Vagina (tissue), 2 donors: ENCODE results near the gene ZNF729. TPM values are rescaled to one million over a fixed set of nuclear protein-coding genes. Genes with fewer than 3 reads are reported as not detected.

Experiments used
- DNase-seq, 2 donors: peaks; one replicate each; pipeline ENCODE4 v3.0.0-alpha.2; 2017; ENCODE audit errors: extremely low spot score in 2 of 2
- H3K27ac ChIP-seq: fragments of 200-600 bp; sonication (generic); one replicate; pipeline ENCODE4 v1.5.1; 2019
- H3K27me3 ChIP-seq: fragments of 200-600 bp; sonication (generic); one replicate; pipeline ENCODE4 v1.5.1; 2019
- H3K36me3 ChIP-seq, 2 donors: fragments of 200-600 bp; sonication (generic); one replicate each; pipeline ENCODE4 v1.5.1; 2017 to 2019
- H3K4me1 ChIP-seq: fragments of 200-600 bp; sonication (generic); one replicate; pipeline ENCODE4 v1.5.1; 2019
- H3K4me3 ChIP-seq, 2 donors: fragments of 200-600 bp; sonication (generic); 1 replicate in 1 of 2; 2 replicates in 1 of 2; pipeline ENCODE4 v1.5.1; 2016 to 2019
- H3K9me3 ChIP-seq: fragments of 200-600 bp; sonication (generic); one replicate; pipeline ENCODE4 v1.5.1; 2019
- POLR2A ChIP-seq, 2 donors: fragments of 450-650 bp; IDR thresholded peaks; one replicate each; pipeline ENCODE4 v1.6.1; 2017; ENCODE audit warnings: antibody characterized with exemption in 2 of 2, mild to moderate bottlenecking in 2 of 2, moderate library complexity in 2 of 2
- POLR2AphosphoS5 ChIP-seq, 2 donors: sonication (generic); formaldehyde crosslinking; IDR thresholded peaks; one replicate each; pipeline ENCODE4 v1.9.0; 2017; ENCODE audit warnings: antibody characterized with exemption in 2 of 2, mild to moderate bottlenecking in 2 of 2, low read depth in 1 of 2; ENCODE audit not compliant: insufficient read depth in 1 of 2
- intact Hi-C: fragments of 100-400 bp; cut with DNase I; formaldehyde crosslinking; loops from one replicate; pipeline ENCODE4 v1.15.1; 2023
- total RNA-seq: library from RNA; depleted of rRNA; stranded (reverse); fragments of >200 nt; gene quantifications from one replicate; pipeline ENCODE4 v1.2.3, GENCODE V29; 2016
- TF ChIP-seq, protein P1 (sequence below), 3 experiments: fragments of 450-650 bp in 2 of 3; fragments of 200-600 bp in 1 of 3; sonication (generic) in 1 of 3; IDR thresholded peaks; one replicate each; pipeline ENCODE4 v1.5.1; 2017 to 2019; ENCODE audit warnings: antibody characterized with exemption in 3 of 3, mild to moderate bottlenecking in 2 of 3, moderate library complexity in 2 of 3

Gene ZNF729
- total RNA-seq = not detected

DNA sequence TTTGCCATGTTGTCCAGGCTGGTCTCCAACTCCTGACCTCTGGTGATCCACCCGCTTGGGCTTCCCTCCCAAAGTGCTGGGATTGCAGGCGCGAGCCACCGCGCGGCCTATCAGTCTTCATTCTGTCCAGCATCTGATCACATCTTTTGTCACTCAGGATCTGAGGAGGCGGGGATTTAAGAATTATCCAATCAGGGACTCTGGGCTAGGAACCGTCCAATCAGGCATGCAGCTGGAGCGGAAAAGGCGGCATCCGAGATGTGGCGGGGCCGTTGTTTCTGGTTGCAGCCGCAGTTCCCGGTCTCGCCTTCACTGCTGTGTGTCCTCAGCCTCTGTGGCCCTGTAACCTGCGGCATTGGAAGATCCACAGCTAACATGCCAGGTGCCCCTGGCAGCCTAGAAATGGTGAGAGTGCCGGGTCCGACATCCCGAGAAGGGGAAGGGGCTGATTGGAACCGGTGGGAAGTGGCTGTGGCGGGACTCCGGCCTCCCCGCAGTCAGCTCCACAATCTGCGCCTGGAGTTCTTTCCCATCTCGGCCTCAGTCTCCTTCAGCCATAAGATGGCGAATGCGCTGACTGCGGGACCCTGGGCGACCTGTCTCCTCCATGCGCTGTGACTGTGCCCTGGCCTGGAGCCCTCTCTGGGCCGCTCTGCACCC, at the start of gene ZNF729:
ZNF729 (plus strand) TSS at position 291 of the 660 bp plus-strand sequence; CDS start at position 376, 85 bp downstream.
- intact Hi-C loops = no loop called here
- TF ChIP-seq POLR2AphosphoS5 (IDR thresholded peaks at IDR 0.05; ENCODE audit: insufficient read depth in 1 of 2, low read depth in 1 of 2) (no peak), POLR2A (IDR thresholded peaks at IDR 0.05) (no peak)
- TF ChIP-seq, protein P1, sequence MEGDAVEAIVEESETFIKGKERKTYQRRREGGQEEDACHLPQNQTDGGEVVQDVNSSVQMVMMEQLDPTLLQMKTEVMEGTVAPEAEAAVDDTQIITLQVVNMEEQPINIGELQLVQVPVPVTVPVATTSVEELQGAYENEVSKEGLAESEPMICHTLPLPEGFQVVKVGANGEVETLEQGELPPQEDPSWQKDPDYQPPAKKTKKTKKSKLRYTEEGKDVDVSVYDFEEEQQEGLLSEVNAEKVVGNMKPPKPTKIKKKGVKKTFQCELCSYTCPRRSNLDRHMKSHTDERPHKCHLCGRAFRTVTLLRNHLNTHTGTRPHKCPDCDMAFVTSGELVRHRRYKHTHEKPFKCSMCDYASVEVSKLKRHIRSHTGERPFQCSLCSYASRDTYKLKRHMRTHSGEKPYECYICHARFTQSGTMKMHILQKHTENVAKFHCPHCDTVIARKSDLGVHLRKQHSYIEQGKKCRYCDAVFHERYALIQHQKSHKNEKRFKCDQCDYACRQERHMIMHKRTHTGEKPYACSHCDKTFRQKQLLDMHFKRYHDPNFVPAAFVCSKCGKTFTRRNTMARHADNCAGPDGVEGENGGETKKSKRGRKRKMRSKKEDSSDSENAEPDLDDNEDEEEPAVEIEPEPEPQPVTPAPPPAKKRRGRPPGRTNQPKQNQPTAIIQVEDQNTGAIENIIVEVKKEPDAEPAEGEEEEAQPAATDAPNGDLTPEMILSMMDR (IDR thresholded peaks at IDR 0.05) = no peak
- H3K9me3 ChIP-seq = no peaks in the 10 kb centered on the region
- no peaks in the 10 kb centered on the region for H3K27me3 ChIP-seq
- H3K36me3 ChIP-seq = no peaks in the 10 kb centered on the region
- no peak for DNase-seq
- H3K4me1 ChIP-seq = no peaks in the 10 kb centered on the region
- no peak within 1 kb of the TSS for H3K27ac ChIP-seq
- H3K4me3 ChIP-seq = peak within 1 kb of the TSS in 1 of 2 donors; percentile 19

DNA sequence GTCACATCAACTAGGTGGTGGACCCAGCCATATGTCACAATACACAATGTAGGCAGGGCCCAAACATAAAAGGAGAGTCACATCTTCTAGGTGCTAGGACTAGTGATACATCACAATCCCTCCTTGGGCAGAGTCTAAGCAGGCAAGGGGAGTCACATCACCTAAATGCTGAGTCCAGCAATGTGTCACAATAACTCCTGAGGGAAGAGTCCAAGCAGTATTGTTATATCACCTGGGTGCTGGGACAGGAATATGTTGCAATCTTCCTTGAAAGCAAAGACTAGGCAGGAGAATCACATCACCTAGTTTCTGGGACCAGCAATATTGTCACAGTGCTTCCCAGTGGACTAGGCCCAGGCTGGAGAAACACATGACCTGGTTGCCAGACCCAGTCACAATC, 29.4 kb upstream of the ZNF729 start:
- intact Hi-C loops = no loop called here
- no peak for DNase-seq
- H3K27me3 ChIP-seq = no peaks in the 10 kb centered on the region
- no peak overlapping the region for H3K27ac ChIP-seq
- no peaks in the 10 kb centered on the region for H3K4me1 ChIP-seq
- H3K36me3 ChIP-seq = no peaks in the 10 kb centered on the region
- no peaks in the 10 kb centered on the region for H3K9me3 ChIP-seq
- TF ChIP-seq, protein P1 (IDR thresholded peaks at IDR 0.05) = no peak
- TF ChIP-seq POLR2A (IDR thresholded peaks at IDR 0.05) (no peak), POLR2AphosphoS5 (IDR thresholded peaks at IDR 0.05; ENCODE audit: insufficient read depth in 1 of 2, low read depth in 1 of 2) (no peak)
- H3K4me3 ChIP-seq = no peak overlapping the region

DNA sequence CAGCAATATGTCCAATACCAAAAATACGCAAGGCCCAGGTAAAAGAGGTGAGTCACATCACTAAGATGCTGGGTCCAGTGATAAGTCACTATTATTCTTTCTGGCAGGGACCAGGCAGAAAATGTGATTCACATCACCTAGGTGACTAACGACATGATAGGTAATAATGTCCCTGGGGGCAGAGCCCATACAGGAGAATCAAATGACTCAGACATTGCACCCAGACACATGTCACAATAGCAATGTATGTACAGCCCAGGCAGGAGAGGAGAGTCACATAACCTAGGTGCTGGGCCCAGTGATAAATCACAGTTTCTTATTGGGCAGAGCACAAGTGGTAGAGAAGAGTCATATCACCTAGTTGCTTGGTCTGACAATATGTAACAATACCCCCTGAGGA, 28.9 kb upstream of the ZNF729 start:
- intact Hi-C loops = no loop called here
- no peak for DNase-seq

DNA sequence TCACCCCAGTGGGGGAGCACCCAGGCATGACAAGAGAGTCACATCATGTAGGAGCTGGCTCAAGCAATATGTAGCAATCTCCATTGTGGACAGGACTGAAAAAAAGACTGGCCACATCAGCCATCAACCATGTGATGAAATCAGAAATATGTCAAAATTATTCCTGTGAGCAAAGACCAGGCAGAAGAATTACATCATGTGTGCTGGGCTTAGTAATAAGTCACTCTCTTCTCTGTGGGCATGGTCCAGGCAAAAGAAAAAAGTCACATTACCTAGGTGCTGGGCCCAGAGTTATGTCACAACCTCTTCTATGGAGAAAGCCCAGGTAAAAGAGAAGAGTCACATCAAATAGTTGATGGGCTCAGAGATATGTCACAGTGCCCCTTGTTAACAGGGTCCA, 28.3 kb upstream of the ZNF729 start:
- Histone ChIP-seq H3K4me3 (no peak overlapping the region), H3K36me3 (no peaks in the 10 kb centered on the region), H3K4me1 (no peaks in the 10 kb centered on the region), H3K27ac (no peak overlapping the region), H3K27me3 (no peaks in the 10 kb centered on the region), H3K9me3 (no peaks in the 10 kb centered on the region)
- DNase-seq = no peak
- TF ChIP-seq, protein P1 (IDR thresholded peaks at IDR 0.05) = no peak
- TF ChIP-seq POLR2A (IDR thresholded peaks at IDR 0.05) = no peak
- TF ChIP-seq POLR2AphosphoS5 (IDR thresholded peaks at IDR 0.05; ENCODE audit: insufficient read depth in 1 of 2, low read depth in 1 of 2) = no peak
- intact Hi-C loops = no loop called here

More for the DNA sequence above, 28.9 kb upstream of the ZNF729 start:
- Histone ChIP-seq H3K4me1 (no peaks in the 10 kb centered on the region), H3K9me3 (no peaks in the 10 kb centered on the region), H3K27ac (no peak overlapping the region), H3K36me3 (no peaks in the 10 kb centered on the region), H3K27me3 (no peaks in the 10 kb centered on the region), H3K4me3 (no peak overlapping the region)
- TF ChIP-seq, protein P1 (IDR thresholded peaks at IDR 0.05) = no peak
- TF ChIP-seq POLR2A (IDR thresholded peaks at IDR 0.05) (no peak), POLR2AphosphoS5 (IDR thresholded peaks at IDR 0.05; ENCODE audit: insufficient read depth in 1 of 2, low read depth in 1 of 2) (no peak)

DNA sequence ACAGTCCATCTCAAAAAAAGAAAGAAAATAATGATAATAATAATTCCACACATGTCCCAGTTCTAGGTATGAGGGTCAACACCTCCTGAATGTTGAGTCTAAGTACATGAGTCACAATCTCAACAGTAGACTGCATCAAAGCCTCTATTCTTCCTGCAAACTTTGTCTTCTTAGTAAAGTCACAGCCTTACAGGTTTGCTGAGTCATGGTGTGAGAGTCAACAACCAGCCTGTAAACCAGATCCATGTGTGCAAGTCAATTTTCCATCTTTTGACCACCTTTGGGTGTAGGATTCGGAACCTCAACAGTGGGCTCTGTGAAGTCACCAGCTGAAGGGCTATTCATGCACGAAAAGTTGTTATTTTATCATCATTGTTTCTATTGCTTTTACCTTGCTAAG, 25.7 kb upstream of the ZNF729 start:
- Histone ChIP-seq H3K27me3 (no peaks in the 10 kb centered on the region), H3K36me3 (no peaks in the 10 kb centered on the region), H3K4me1 (no peaks in the 10 kb centered on the region), H3K27ac (no peak overlapping the region), H3K4me3 (no peak overlapping the region), H3K9me3 (no peaks in the 10 kb centered on the region)
- no peak for DNase-seq
- TF ChIP-seq, protein P1 (IDR thresholded peaks at IDR 0.05) = no peak
- TF ChIP-seq POLR2A (IDR thresholded peaks at IDR 0.05) (no peak), POLR2AphosphoS5 (IDR thresholded peaks at IDR 0.05; ENCODE audit: insufficient read depth in 1 of 2, low read depth in 1 of 2) (no peak)
- intact Hi-C loops = no loop called here
